SH-SY5Y (cell line): ENCODE data around the gene TMED6.

Source experiments
- GATA2 ChIP-seq: IDR thresholded peaks from 2 replicates; pipeline ENCODE4 v1.6.1; 2011; ENCODE audit warnings: mild to moderate bottlenecking, low read depth, low read length
- GATA3 ChIP-seq: IDR thresholded peaks from 2 replicates; pipeline ENCODE4 v1.6.1; 2011; ENCODE audit warnings: low read depth, mild to moderate bottlenecking, low read length, moderate library complexity

DNA sequence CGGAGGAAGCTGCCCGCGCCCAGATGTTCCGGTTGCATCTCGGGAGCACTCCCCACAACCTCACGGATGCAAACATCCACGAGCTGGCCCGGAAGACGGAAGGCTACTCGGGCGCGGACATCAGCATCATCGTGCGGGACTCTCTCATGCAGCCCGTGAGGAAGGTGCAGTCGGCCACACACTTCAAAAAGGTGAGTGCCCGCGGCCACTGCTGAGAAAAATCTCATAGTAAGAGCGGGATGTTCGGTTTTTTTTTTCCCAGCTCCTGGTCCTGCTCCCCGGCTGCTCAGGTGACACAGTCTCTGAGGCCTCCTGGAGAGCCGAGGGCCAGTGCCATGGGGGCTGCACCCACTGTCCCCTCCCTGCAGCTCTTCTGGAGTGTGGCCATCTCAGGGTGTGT is 30.5 kb downstream of the TMED6 start:
- no peak for TF ChIP-seq GATA2
- no peak for TF ChIP-seq GATA3
